AG08395 (cell line): Measurements from ENCODE around the gene PODXL2.

Experiments
- DNase-seq: peaks from one replicate; pipeline ENCODE4 v3.0.0; 2012; ENCODE audit warnings: mixed read lengths, low spot score

Gene PODXL2

GRCh38 chr3:127606086-127606805 lies 22.7 kb upstream of the PODXL2 start:
- no peak for DNase-seq

GRCh38 chr3:127606981-127607595 lies 21.9 kb upstream of the PODXL2 start:
- no peak for DNase-seq

- DNase-seq: no peak
These were observed 21.2 kb upstream of the PODXL2 start for GRCh38 chr3:127607675-127608361.

- DNase-seq: no peak
These were observed 20.6 kb upstream of the PODXL2 start for GRCh38 chr3:127608362-127608718.

- DNase-seq: peak; percentile 55
These were observed 18.9 kb upstream of the PODXL2 start for GRCh38 chr3:127610105-127610504.

GRCh38 chr3:127611251-127611650 lies 17.7 kb upstream of the PODXL2 start:
- no peak for DNase-seq

- no peak for DNase-seq
These were observed 16.0 kb upstream of the PODXL2 start for GRCh38 chr3:127612966-127613365.

GRCh38 chr3:127613406-127613805 lies 15.6 kb upstream of the PODXL2 start:
- DNase-seq: no peak

GRCh38 chr3:127614928-127615589 lies 13.9 kb upstream of the PODXL2 start:
- DNase-seq: peak; percentile 56

GRCh38 chr3:127615631-127616305 lies 13.2 kb upstream of the PODXL2 start:
- peak; percentile 30 for DNase-seq

GRCh38 chr3:127616836-127617605 lies 12.0 kb upstream of the PODXL2 start:
- no peak for DNase-seq

- no peak for DNase-seq
These were observed 10.1 kb upstream of the PODXL2 start for GRCh38 chr3:127618891-127619290.

- DNase-seq: no peak
These were observed 8.2 kb upstream of the PODXL2 start for GRCh38 chr3:127620637-127621375.

GRCh38 chr3:127622031-127622430 lies 7.0 kb upstream of the PODXL2 start:
- DNase-seq: no peak

GRCh38 chr3:127622772-127623576 lies 6.0 kb upstream of the PODXL2 start:
- DNase-seq: no peak

- DNase-seq: no peak
These were observed 4.9 kb upstream of the PODXL2 start for GRCh38 chr3:127624063-127624462.

- DNase-seq: no peak
These were observed 3.2 kb upstream of the PODXL2 start for GRCh38 chr3:127625821-127626220.

GRCh38 chr3:127628426-127628787 lies 578 bp upstream of the PODXL2 start:
- no peak for DNase-seq

- no peak for DNase-seq
These were observed 750 bp downstream of the PODXL2 start for GRCh38 chr3:127629467-127630403.
